HUDEP-2 (cell line): ENCODE data around the gene FBXW8.
"Not testable (repeated sequence)": the region's sequence is repeated elsewhere in the genome, so short reads cannot be mapped to it uniquely, and the experiment has no call there.

Experiments used
- DNase-seq, 76 experiments: peaks; one replicate each; lab custom pipeline; 2025; ENCODE audit not compliant: unreplicated experiment in 76 of 76; lab: John Stamatoyannopoulos, UW

The FBXW8 gene

GRCh38 chr12:117049295-117049694, 138.5 kb downstream of the FBXW8 start:
- DNase-seq = peak in 29 of 76 experiments; percentile 6 to 72 (median 36)

- no peak for DNase-seq
Measured at GRCh38 chr12:117050060-117050459, 139.3 kb downstream of the FBXW8 start.

- peak in 1 of 76 experiments; percentile 42 for DNase-seq
Measured at GRCh38 chr12:117051380-117051779, 140.6 kb downstream of the FBXW8 start.

- DNase-seq = no peak
Measured at GRCh38 chr12:117052386-117053049, 141.8 kb downstream of the FBXW8 start.

- DNase-seq = no peak
Measured at GRCh38 chr12:117053050-117053400, 142.3 kb downstream of the FBXW8 start.

- no peak for DNase-seq
Measured at GRCh38 chr12:117053597-117054201, 142.9 kb downstream of the FBXW8 start.

GRCh38 chr12:117054279-117054678, 143.5 kb downstream of the FBXW8 start:
- DNase-seq = no peak

GRCh38 chr12:117057626-117058025, 146.9 kb downstream of the FBXW8 start:
- not testable (repeated sequence) for DNase-seq

- DNase-seq = no peak
Measured at GRCh38 chr12:117058442-117059072, 147.8 kb downstream of the FBXW8 start.

- no peak for DNase-seq
Measured at GRCh38 chr12:117059156-117059555, 148.4 kb downstream of the FBXW8 start.

- DNase-seq = peak in 40 of 76 experiments; percentile 6 to 71 (median 24)
Measured at GRCh38 chr12:117060246-117060928, 149.6 kb downstream of the FBXW8 start.

GRCh38 chr12:117060929-117061305, 150.2 kb downstream of the FBXW8 start:
- no peak for DNase-seq

GRCh38 chr12:117061555-117062079, 150.9 kb downstream of the FBXW8 start:
- no peak for DNase-seq

- DNase-seq = no peak
Measured at GRCh38 chr12:117063162-117063911, 152.6 kb downstream of the FBXW8 start.

- no peak for DNase-seq
Measured at GRCh38 chr12:117064049-117064448, 153.3 kb downstream of the FBXW8 start.

GRCh38 chr12:117064596-117064995, 153.8 kb downstream of the FBXW8 start:
- no peak for DNase-seq

GRCh38 chr12:117067016-117067415, 156.3 kb downstream of the FBXW8 start:
- no peak for DNase-seq

GRCh38 chr12:117067638-117068037, 156.9 kb downstream of the FBXW8 start:
- DNase-seq = no peak

- no peak for DNase-seq
Measured at GRCh38 chr12:117068492-117068891, 157.7 kb downstream of the FBXW8 start.

GRCh38 chr12:117069101-117069797, 158.5 kb downstream of the FBXW8 start:
- no peak for DNase-seq
